Calu3 (cell line): ENCODE measurements around the gene ABTB2. TPM values are rescaled to one million over a fixed set of nuclear protein-coding genes. Genes with fewer than 3 reads are reported as not detected.

Experiments
- BruUV-seq: library from RNA; stranded (reverse); fragments of 400-500 nt; replicated peaks from 2 replicates; lab custom pipeline; 2021; lab: Mats Ljungman, UMichigan
- CTCF ChIA-PET: fragments of 300-600 bp; sonication (Branson Sonifier 250); formaldehyde crosslinking; loops from one replicate; lab custom pipeline; 2022; ENCODE audit warnings: antibody characterized with exemption; lab: Charles Lee
- DNase-seq: peaks from one replicate; pipeline ENCODE4 v3.0.0; 2022
- H3K27ac Mint-ChIP-seq: one replicate; pipeline ENCODE4 v1.8.0; 2022; ENCODE audit warnings: mixed read lengths; ENCODE audit not compliant: unreplicated experiment
- H3K27me3 Mint-ChIP-seq: one replicate; pipeline ENCODE4 v1.8.0; 2022; ENCODE audit warnings: mixed read lengths; ENCODE audit not compliant: unreplicated experiment
- H3K36me3 Mint-ChIP-seq: one replicate; pipeline ENCODE4 v1.8.0; 2022; ENCODE audit warnings: mild to moderate bottlenecking, moderate library complexity, mixed read lengths; ENCODE audit not compliant: insufficient read depth, unreplicated experiment
- H3K4me1 Mint-ChIP-seq: one replicate; pipeline ENCODE4 v1.8.0; 2022; ENCODE audit warnings: mild to moderate bottlenecking, low read depth, mixed read lengths; ENCODE audit not compliant: unreplicated experiment
- H3K4me3 Mint-ChIP-seq: one replicate; pipeline ENCODE4 v1.8.0; 2022; ENCODE audit warnings: mild to moderate bottlenecking, low read depth, moderate library complexity, mixed read lengths; ENCODE audit not compliant: unreplicated experiment
- H3K9me3 Mint-ChIP-seq: one replicate; pipeline ENCODE4 v1.8.0; 2022; ENCODE audit warnings: low read depth, mixed read lengths; ENCODE audit not compliant: unreplicated experiment
- CTCF ChIP-seq: fragments of 200-600 bp; IDR thresholded peaks from one replicate; pipeline ENCODE4 v1.8.0; 2022; ENCODE audit warnings: antibody characterized with exemption; ENCODE audit not compliant: unreplicated experiment
- intact Hi-C: fragments of 100-400 bp; cut with micrococcal nuclease; formaldehyde crosslinking; loops from one replicate; pipeline ENCODE4 v1.10.0; 2022; ENCODE audit not compliant: unreplicated experiment
- total RNA-seq: library from RNA; stranded (reverse); gene quantifications from 2 replicates; pipeline ENCODE4 v1.2.3, GENCODE V29; 2022

Gene ABTB2
- total RNA-seq, 1 experiment from 2014 or later: 24.8 TPM

GRCh38 chr11:34235591-34236071 is 122.2 kb downstream of the ABTB2 start:
- no peaks in the 10 kb centered on the region for H3K9me3 Mint-ChIP-seq
- BruUV-seq: no TSS peak
- H3K4me1 Mint-ChIP-seq: peaks cover 30% of the 10 kb centered on the region
- CTCF ChIA-PET: interaction anchor here (2.0 kb wide), 1 partner anchor 27 kb away, joined by 12 read pairs; no protein-coding TSS in a partner anchor
- no peaks in the 10 kb centered on the region for H3K27me3 Mint-ChIP-seq
- H3K4me3 Mint-ChIP-seq: no peak overlapping the region
- intact Hi-C loops: no loop called here
- TF ChIP-seq CTCF: no peak
- H3K27ac Mint-ChIP-seq: peak overlapping the region; percentile 5
- peaks cover 16% of the 10 kb centered on the region for H3K36me3 Mint-ChIP-seq
- DNase-seq: no peak

DNA sequence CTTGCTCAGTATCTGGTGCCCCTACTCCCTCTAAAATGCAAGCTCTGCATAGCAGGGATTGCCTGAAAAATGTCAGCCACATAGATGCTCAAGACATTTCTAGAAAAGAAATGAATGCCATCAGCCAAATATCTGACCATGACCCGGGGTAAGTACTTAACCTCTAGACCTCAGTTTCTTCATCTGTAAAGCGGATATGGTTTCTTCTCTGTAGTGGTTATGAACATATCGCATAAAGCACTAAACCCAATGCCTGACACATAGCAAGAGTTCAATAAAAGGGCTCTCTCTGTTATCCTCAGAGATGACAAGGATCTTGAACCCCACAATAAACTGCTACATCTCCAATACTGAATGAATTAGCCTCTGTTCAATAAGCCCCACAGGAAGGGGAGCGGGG is 122.6 kb downstream of the ABTB2 start:
- H3K9me3 Mint-ChIP-seq: no peaks in the 10 kb centered on the region
- no peak overlapping the region for H3K27ac Mint-ChIP-seq
- peaks cover 16% of the 10 kb centered on the region for H3K36me3 Mint-ChIP-seq
- CTCF ChIA-PET: interaction anchor here (1.7 to 2.0 kb wide), 2 partner anchors 15 to 28 kb away, joined by 6 to 12 read pairs; no protein-coding TSS in a partner anchor
- no peak for DNase-seq
- H3K27me3 Mint-ChIP-seq: no peaks in the 10 kb centered on the region
- no peak overlapping the region for H3K4me3 Mint-ChIP-seq
- intact Hi-C loops: no loop called here
- no TSS peak for BruUV-seq
- peaks cover 30% of the 10 kb centered on the region for H3K4me1 Mint-ChIP-seq
- TF ChIP-seq CTCF: no peak

DNA sequence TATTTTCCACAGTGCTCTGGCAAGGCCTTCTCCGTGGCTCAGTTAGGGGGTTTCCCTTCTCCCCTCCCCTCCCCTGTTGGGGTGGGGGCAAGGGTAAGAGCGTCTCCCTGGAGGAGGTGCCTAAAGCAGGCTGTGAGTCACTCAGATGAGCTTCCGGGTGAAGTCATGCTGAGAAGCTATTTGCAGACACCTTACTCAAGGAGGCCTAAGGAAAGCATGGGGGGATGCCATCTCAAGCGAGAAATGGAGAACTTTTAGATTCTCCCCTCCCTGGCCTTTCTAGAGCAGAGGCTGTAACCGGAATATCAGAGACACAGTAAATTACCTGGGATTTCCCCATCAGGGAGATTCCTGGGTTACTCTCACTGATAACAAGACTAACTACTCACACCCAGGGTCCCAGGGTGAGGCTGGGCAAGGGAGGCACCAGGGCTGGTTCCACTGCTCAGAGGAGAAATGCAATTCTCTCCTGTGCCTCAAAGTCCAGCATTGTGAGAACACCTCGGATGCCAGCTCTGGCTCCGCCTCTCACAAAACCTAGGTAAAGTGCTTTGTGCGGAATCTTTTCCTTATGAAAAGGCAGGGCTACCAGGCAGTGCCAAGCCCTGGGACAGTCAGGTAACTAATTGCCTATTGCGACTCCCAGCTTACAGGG is 123.6 kb downstream of the ABTB2 start:
- H3K36me3 Mint-ChIP-seq: peaks cover 16% of the 10 kb centered on the region
- peak; percentile 81 for DNase-seq
- BruUV-seq: TSS peak; percentile 90
- H3K4me1 Mint-ChIP-seq: peaks cover 30% of the 10 kb centered on the region
- intact Hi-C loops: loop anchor here (1.0 kb wide), 1 partner anchor 29 kb away; no protein-coding TSS in a partner anchor
- peak overlapping the region; percentile 14 for H3K4me3 Mint-ChIP-seq
- no peaks in the 10 kb centered on the region for H3K27me3 Mint-ChIP-seq
- CTCF ChIA-PET: interaction anchor here (0.6 to 2.0 kb wide), 16 partner anchors 8 to 234 kb away, joined by 3 to 12 read pairs (median 4); partner anchors contain the start of gene ABTB2
- H3K27ac Mint-ChIP-seq: peak overlapping the region; percentile 73
- no peak for TF ChIP-seq CTCF
- no peaks in the 10 kb centered on the region for H3K9me3 Mint-ChIP-seq

- H3K36me3 Mint-ChIP-seq: peaks cover 12% of the 10 kb centered on the region
- CTCF ChIA-PET: interaction anchor here (0.6 to 1.7 kb wide), 5 partner anchors 17 to 200 kb away, joined by 3 to 6 read pairs (median 6); no protein-coding TSS in a partner anchor
- H3K4me1 Mint-ChIP-seq: peaks cover 30% of the 10 kb centered on the region
- intact Hi-C loops: no loop called here
- H3K9me3 Mint-ChIP-seq: no peaks in the 10 kb centered on the region
- TF ChIP-seq CTCF: no peak
- no peak overlapping the region for H3K27ac Mint-ChIP-seq
- no peak overlapping the region for H3K4me3 Mint-ChIP-seq
- no peaks in the 10 kb centered on the region for H3K27me3 Mint-ChIP-seq
- no TSS peak for BruUV-seq
- no peak for DNase-seq
These were observed 124.6 kb downstream of the ABTB2 start for GRCh38 chr11:34233215-34233614.
